WERI-Rb-1 (cell line): ENCODE data around the gene MACROD2.
"Not testable (repeated sequence)": the region's sequence is repeated elsewhere in the genome, so short reads cannot be mapped to it uniquely, and the experiment has no call there.

Experiments
- DNase-seq: peaks from one replicate; pipeline ENCODE4 v3.0.0-alpha.2; 2020
- H3K27ac ChIP-seq: fragments of 250-450 bp; sonication (Bioruptor Pico); 2 replicates; pipeline ENCODE4 v1.5.1; 2020; ENCODE audit warnings: mild to moderate bottlenecking, moderate library complexity
- H3K27me3 ChIP-seq: fragments of 250-450 bp; sonication (Bioruptor Pico); 2 replicates; pipeline ENCODE4 v1.5.1; 2021; ENCODE audit warnings: mild to moderate bottlenecking, low read depth, moderate library complexity; ENCODE audit not compliant: insufficient read depth, severe bottlenecking
- H3K36me3 ChIP-seq: fragments of 250-450 bp; sonication (Bioruptor Pico); 2 replicates; pipeline ENCODE4 v1.5.1; 2020; ENCODE audit warnings: mild to moderate bottlenecking, moderate library complexity
- H3K4me3 ChIP-seq: 2 replicates; pipeline ENCODE4 v1.5.1; 2011; ENCODE audit warnings: low read depth, mild to moderate bottlenecking, control low read depth, low read length
- H3K9me3 ChIP-seq: fragments of 250-450 bp; sonication (Bioruptor Pico); 2 replicates; pipeline ENCODE4 v1.5.1; 2021; ENCODE audit warnings: mild to moderate bottlenecking, moderate library complexity; ENCODE audit not compliant: severe bottlenecking
- TF ChIP-seq, protein P1 (sequence below): IDR thresholded peaks from 2 replicates; pipeline ENCODE4 v1.5.1; 2011; ENCODE audit warnings: low read depth, mild to moderate bottlenecking, control low read depth, inconsistent platforms, low read length

Gene MACROD2

DNA sequence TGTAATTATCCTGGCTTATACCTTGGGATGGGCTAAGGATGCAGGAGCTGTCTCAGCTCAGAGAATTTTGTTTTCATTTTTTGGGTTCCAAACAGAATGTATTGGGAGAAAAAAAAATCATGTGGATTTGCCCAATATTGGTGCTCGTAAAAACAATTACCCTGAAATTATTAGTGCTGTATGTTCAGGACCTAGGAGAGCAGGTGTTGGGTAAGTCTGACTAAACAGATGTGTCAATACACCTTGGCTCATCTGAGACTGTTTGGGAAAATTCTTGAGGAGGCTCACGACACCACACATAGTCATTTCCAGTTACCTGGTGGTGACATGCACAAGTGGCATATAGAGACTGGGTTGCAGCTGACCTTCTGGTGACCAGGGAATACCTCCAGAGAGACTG, 1144.2 kb downstream of the MACROD2 start:
- Histone ChIP-seq H3K9me3 (no peaks in the 10 kb centered on the region), H3K4me3 (no peak overlapping the region), H3K27me3 (no peaks in the 10 kb centered on the region), H3K27ac (no peak overlapping the region), H3K36me3 (no peaks in the 10 kb centered on the region)
- TF ChIP-seq, protein P1, sequence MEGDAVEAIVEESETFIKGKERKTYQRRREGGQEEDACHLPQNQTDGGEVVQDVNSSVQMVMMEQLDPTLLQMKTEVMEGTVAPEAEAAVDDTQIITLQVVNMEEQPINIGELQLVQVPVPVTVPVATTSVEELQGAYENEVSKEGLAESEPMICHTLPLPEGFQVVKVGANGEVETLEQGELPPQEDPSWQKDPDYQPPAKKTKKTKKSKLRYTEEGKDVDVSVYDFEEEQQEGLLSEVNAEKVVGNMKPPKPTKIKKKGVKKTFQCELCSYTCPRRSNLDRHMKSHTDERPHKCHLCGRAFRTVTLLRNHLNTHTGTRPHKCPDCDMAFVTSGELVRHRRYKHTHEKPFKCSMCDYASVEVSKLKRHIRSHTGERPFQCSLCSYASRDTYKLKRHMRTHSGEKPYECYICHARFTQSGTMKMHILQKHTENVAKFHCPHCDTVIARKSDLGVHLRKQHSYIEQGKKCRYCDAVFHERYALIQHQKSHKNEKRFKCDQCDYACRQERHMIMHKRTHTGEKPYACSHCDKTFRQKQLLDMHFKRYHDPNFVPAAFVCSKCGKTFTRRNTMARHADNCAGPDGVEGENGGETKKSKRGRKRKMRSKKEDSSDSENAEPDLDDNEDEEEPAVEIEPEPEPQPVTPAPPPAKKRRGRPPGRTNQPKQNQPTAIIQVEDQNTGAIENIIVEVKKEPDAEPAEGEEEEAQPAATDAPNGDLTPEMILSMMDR: no peak
- DNase-seq: no peak

DNA sequence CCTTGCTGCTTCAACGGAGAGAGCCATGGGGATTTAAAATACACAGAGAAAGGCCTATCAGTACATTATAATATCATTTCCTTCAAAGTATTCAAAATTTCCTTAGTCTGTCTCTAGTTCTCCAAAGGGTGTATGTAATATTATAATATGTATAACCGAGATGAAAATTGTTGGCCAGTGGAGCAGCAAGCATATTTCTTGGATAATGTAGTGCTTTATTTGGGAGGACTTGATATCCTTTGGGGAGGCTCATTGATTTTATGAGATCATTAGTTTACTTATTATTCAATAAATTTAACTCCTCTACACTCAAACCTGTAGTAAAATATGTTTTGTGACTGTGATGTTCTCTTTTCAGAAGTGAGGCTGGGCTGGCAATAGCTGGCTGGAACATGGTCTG, 1145.0 kb downstream of the MACROD2 start:
- Histone ChIP-seq H3K27ac (no peak overlapping the region), H3K9me3 (no peaks in the 10 kb centered on the region), H3K36me3 (no peaks in the 10 kb centered on the region), H3K27me3 (no peaks in the 10 kb centered on the region), H3K4me3 (no peak overlapping the region)
- TF ChIP-seq, protein P1: no peak
- DNase-seq: no peak

DNA sequence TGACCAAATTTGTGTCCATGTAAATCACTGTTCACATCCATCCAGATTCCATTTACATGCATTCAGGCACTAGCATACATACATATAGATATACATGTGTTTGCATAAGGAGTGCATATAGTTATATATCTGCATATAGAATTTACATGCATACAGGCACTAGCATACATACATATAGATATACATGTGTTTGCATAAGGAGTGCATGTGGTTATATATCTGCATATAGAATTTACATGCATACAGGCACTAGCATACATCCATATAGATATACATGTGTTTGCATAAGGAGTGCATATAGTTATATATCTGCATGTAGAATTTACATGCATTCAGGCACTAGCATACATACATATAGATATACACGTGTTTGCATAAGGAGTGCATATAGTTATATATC, 1145.6 kb downstream of the MACROD2 start:
- H3K27me3 ChIP-seq, H3K36me3 ChIP-seq, H3K4me3 ChIP-seq, H3K27ac ChIP-seq, DNase-seq, H3K9me3 ChIP-seq: not testable (repeated sequence)

DNA sequence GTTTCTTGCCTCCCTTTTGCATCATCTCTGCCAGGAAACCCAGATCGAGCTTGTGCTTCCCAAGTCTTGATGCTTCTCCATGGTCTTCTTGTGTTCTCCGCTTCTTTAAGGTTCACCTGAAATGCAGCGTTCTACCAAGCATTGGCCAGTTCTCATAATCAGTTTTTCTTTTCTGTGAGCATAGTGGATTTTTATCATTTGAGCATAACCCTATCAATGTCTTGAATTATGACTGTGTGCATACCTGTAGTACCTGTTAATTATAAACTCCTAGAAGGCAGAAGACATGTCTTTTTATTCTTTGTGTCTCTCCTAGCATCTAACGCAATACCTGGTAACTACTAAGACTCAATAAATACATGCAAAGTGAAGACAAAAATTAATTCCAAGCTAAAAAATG, 1146.5 kb downstream of the MACROD2 start:
- TF ChIP-seq, protein P1: no peak
- Histone ChIP-seq H3K4me3 (no peak overlapping the region), H3K36me3 (no peaks in the 10 kb centered on the region), H3K27ac (no peak overlapping the region), H3K9me3 (no peaks in the 10 kb centered on the region), H3K27me3 (no peaks in the 10 kb centered on the region)
- no peak for DNase-seq

DNA sequence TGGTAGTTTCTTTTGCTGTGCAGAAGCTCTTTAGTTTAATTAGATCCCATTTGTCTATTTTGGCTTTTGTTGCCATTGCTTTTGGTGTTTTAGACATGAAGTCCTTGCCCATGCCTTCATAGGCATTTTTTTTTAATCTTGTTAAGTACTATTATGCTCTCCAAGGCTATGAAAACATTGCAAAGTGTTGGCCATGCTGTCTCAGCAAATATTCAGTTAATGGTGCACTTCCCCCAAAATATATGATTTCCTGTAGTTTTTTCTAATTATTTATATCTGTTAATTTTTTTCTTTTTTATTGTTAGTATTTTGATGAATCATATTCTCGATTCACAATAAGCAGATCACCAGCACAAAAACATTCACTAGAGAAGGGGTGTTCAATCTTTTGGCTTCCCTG, 1148.2 kb downstream of the MACROD2 start:
- Histone ChIP-seq H3K27me3 (no peaks in the 10 kb centered on the region), H3K36me3 (no peaks in the 10 kb centered on the region), H3K9me3 (no peaks in the 10 kb centered on the region), H3K4me3 (no peak overlapping the region), H3K27ac (no peak overlapping the region)
- TF ChIP-seq, protein P1: no peak
- no peak for DNase-seq

DNA sequence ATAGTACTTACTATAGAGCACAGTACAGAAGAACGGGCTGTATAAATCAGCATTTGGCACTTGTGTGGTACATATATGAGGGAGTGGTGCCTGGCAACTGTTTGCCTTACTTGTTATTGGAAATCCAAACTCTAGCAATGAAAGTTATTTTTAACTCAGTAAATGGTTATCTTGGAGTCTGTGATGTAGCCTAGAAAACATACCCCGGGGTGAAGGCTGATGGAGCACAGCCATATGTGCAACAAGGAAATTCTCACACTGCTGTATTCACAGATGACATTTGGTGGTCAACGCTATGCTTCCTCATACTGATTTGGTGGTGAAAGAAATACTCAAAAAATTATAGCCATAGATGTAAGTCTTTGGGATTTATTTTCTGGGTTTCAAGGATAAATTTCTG, 1149.6 kb downstream of the MACROD2 start:
- DNase-seq: no peak
- H3K27me3 ChIP-seq: no peaks in the 10 kb centered on the region
- TF ChIP-seq, protein P1: no peak
- H3K4me3 ChIP-seq: no peak overlapping the region
- no peaks in the 10 kb centered on the region for H3K9me3 ChIP-seq
- no peak overlapping the region for H3K27ac ChIP-seq
- H3K36me3 ChIP-seq: no peaks in the 10 kb centered on the region

DNA sequence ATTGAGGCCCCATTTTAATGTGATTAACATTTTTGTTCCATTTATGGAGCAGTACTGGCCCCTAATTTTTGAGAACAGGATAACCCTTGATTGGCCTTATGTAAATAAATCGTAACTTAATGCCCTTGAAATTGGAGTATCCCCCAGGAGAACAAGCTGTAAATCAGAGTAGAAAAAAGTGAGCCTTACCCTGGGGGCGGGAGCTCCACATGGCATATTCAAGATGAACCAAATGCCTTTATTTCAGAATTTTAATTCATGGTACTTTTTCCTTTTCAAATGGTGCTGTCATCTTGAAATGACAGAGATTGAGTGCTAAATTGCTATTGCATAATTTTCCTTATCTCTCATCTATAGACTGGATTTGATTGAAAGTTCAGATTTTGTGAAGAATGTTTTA, 1151.6 kb downstream of the MACROD2 start:
- DNase-seq: no peak
- Histone ChIP-seq H3K9me3 (no peaks in the 10 kb centered on the region), H3K4me3 (no peak overlapping the region), H3K36me3 (no peaks in the 10 kb centered on the region), H3K27ac (no peak overlapping the region), H3K27me3 (no peaks in the 10 kb centered on the region)
- TF ChIP-seq, protein P1: no peak
